GM06990 (cell line): ENCODE results near the gene EPB41L4A.
"Not testable (repeated sequence)": the region's sequence is repeated elsewhere in the genome, so short reads cannot be mapped to it uniquely, and the experiment has no call there.

Experiments used
- DNase-seq: peaks from one replicate; pipeline ENCODE4 v3.0.0-alpha.2; 2011; ENCODE audit not compliant: insufficient read length; ENCODE audit errors: extremely low read depth
- H3K27me3 ChIP-seq: replicated peaks from 2 replicates; pipeline ENCODE4 v1.6.0; 2011; ENCODE audit warnings: low read length; ENCODE audit not compliant: control insufficient read depth, insufficient read depth
- H3K36me3 ChIP-seq: 2 replicates; pipeline ENCODE4 v1.5.1; 2011; ENCODE audit warnings: low read length; ENCODE audit not compliant: control insufficient read depth, insufficient read depth
- H3K4me3 ChIP-seq: replicated peaks from 2 replicates; pipeline ENCODE4 v1.5.1; 2011; ENCODE audit warnings: low read depth, mild to moderate bottlenecking, control low read depth, low read length
- TF ChIP-seq, protein P1 (sequence below): IDR thresholded peaks from 2 replicates; pipeline ENCODE4 v1.5.1; 2011; ENCODE audit warnings: low read length, control low read depth, mild to moderate bottlenecking, inconsistent platforms; ENCODE audit not compliant: insufficient read depth, poor library complexity, severe bottlenecking

Gene EPB41L4A

DNA sequence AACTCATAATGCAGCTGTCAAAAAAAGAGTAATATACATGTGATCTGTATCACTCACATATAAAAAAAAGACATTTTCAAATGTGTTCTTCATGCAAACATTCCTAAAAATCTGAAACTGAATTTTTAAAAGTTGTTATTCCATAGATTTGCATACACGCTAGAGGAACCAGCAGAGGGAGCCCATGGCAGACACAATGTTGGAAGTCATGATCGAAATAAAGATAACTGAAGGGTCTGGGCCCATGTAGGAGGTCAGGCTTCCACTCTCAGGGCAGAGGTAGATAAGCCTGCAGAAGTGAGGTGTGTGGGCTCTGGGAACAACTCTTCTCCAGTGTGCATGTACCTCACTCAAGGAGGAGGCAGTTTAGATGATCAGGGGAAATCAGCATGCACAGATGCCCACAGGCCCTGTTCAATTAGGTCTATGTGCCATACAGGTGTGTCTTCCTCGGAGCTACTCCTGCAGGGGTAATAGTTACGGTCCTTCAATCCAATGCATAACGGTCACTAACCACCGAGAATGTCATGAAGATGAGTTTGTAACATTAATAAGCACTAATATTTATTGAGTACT is 208.6 kb downstream of the EPB41L4A start:
- Histone ChIP-seq H3K27me3 (no peaks in the 10 kb centered on the region; the same call in 1 of the 2 replicates), H3K4me3 (no peak overlapping the region), H3K36me3 (no peaks in the 10 kb centered on the region)
- TF ChIP-seq, protein P1, sequence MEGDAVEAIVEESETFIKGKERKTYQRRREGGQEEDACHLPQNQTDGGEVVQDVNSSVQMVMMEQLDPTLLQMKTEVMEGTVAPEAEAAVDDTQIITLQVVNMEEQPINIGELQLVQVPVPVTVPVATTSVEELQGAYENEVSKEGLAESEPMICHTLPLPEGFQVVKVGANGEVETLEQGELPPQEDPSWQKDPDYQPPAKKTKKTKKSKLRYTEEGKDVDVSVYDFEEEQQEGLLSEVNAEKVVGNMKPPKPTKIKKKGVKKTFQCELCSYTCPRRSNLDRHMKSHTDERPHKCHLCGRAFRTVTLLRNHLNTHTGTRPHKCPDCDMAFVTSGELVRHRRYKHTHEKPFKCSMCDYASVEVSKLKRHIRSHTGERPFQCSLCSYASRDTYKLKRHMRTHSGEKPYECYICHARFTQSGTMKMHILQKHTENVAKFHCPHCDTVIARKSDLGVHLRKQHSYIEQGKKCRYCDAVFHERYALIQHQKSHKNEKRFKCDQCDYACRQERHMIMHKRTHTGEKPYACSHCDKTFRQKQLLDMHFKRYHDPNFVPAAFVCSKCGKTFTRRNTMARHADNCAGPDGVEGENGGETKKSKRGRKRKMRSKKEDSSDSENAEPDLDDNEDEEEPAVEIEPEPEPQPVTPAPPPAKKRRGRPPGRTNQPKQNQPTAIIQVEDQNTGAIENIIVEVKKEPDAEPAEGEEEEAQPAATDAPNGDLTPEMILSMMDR, result peak; percentile 36
- DNase-seq, result no peak

DNA sequence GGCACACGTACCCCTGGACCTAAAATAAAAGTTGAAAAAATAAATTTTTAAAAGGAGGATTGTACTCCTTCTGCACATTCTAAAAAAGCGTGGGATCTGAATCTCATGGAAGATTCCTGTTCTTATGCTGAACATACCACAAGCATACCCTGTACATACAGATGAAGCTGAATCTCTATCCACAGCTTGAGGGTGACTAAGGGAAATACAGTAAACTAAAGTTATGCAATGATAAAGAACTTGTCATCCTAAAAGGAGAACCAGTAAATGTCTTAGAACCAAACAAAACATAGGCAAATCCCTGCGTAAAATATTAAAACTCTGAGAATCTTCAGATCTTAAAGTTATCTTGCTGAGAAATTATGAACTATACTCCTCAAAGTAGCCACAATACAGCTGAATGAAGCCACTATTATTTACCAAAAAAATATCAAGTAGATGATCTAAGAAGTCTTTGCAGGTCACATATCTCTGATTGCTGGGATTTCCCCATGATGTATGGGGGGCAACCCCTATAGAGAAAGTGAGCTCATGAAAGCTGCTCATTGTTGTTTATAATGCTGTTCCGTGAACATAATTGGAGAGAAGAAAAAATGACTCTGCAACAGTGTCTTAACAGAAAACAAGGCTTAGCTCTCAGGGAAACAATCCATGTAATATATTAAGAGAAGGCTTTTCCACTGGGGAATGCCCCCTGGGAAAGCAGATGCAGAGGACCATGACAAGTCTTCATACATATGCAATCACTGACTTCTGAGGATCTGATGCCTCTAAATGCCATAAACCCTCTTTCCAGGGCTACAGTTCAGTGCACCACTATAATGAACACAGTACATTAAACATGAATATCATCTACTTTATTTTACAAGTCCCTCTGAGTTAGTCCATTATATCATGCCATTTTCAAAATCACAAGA is 210.1 kb downstream of the EPB41L4A start:
- H3K27me3 ChIP-seq, result no peaks in the 10 kb centered on the region; the same call in 1 of the 2 replicates
- H3K36me3 ChIP-seq, result no peaks in the 10 kb centered on the region
- no peak overlapping the region for H3K4me3 ChIP-seq
- DNase-seq, result no peak
- TF ChIP-seq, protein P1, result no peak

DNA sequence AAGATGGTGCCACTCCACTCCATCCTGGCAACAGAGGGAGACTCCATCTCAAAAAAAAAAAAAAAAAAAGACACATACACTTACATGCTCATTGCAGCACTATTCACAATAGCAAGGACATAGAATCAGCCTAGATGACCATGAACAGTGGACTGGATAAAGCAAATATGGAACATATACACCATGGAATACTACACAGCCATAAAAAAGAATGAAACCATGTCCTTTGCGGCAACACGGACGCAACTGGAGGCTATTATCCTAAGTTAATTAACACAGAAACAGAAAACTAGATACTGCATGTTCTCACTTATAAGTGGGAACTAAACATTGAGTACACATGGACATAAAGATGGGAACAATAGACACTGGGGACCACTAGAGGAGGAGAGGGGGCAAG is 210.9 kb downstream of the EPB41L4A start:
- not testable (repeated sequence) for H3K4me3 ChIP-seq, H3K36me3 ChIP-seq, DNase-seq, H3K27me3 ChIP-seq

DNA sequence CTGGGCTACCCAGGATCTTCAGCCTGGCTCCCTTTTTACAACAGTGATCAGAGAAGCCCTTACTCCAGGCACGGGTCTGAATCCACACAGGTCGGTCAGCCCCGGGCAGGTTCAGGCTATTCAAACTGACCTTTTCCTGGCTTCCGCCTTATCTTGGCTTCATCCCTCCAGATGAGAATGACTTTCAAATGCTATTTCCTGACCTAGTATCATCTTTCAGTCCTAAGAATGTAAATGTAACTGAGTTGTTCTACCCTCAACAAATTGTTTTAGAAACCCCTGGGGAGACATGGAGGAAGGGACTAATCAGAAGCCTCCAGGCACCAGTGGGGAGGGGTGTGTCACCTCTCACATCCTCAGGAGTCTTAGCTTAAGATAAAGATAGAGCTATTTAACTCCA is 213.2 kb downstream of the EPB41L4A start:
- H3K36me3 ChIP-seq, result no peaks in the 10 kb centered on the region
- H3K27me3 ChIP-seq, result no peaks in the 10 kb centered on the region; the same call in 1 of the 2 replicates
- no peak for DNase-seq
- TF ChIP-seq, protein P1, result no peak
- H3K4me3 ChIP-seq, result no peak overlapping the region

DNA sequence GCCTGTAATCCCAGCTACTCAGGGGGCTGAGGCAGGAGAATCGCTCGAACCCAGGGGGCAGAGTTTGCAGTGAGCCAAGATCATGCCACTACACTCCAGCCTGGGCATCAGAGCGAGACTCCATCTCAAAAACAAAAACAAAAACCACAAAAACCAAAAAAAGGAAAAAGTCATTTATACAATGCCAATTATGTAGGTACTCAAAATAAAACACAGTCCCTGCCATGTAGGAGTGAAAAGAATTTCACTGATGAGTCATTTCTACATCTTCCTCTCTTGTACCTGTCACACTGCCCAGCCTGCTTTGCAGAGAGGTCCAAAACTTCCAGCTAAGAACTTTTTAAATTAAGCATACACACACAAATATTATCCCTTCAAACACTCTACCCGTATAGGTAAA is 215.8 kb downstream of the EPB41L4A start:
- H3K36me3 ChIP-seq, result no peaks in the 10 kb centered on the region

DNA sequence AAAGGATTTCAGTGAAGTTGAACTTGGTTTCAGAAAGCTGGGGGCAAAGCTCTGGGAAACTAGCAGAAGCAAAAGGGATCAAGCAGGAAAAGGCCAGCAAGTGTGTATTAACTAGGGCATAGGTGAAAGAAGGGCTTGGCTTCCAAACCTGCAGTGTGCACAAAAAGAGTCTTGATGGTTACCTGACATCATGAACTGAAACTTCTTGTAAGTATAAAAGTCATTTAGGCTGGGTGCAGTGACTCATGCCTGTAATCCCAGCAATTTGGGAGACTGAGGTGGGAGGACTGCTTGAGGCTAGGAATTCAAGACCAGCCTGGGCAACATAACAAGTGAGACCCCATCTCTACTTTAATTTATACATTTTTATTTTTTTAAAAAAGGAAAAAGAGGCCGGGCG is 216.4 kb downstream of the EPB41L4A start:
- Histone ChIP-seq H3K27me3 (no peaks in the 10 kb centered on the region; the same call in 1 of the 2 replicates), H3K36me3 (no peaks in the 10 kb centered on the region), H3K4me3 (no peak overlapping the region)
- TF ChIP-seq, protein P1, result no peak
- no peak for DNase-seq

More for the DNA sequence above, 215.8 kb downstream of the EPB41L4A start:
- no peaks in the 10 kb centered on the region; the same call in 1 of the 2 replicates for H3K27me3 ChIP-seq
- no peak for DNase-seq
- TF ChIP-seq, protein P1, result no peak
- no peak overlapping the region for H3K4me3 ChIP-seq
